ENCODE data around the gene SIX5.

- TF ChIP-seq POLR2A (IDR thresholded peaks at IDR 0.05), result no peak
- TF ChIP-seq CTCF (IDR thresholded peaks at IDR 0.05), result no peak
- TF ChIP-seq POLR2AphosphoS5 (IDR thresholded peaks at IDR 0.05), result no peak
- no peak for TF ChIP-seq EP300 (IDR thresholded peaks at IDR 0.05)
Observed at GRCh38 chr19:45791744-45792469, 22.9 kb upstream of the SIX5 start.

Measured in suprapubic skin (tissue), 4 donors.